Small intestine (tissue), 7 donors: ENCODE results near the gene RNU6-1. TPM values are rescaled to one million over a fixed set of nuclear protein-coding genes. Genes with fewer than 3 reads are reported as not detected.

Experiments
- DNase-seq, 2 donors: peaks; one replicate each; pipeline versions ENCODE4 v3.0.0 to v3.0.0-alpha.2; 2013
- FAIRE-seq: peaks from 2 replicates; lab custom pipeline; 2012; peaks lifted over from hg19 to GRCh38; lab: Jason Lieb, UNC
- H3K27ac ChIP-seq, 3 donors: one replicate each; pipeline ENCODE4 v1.5.1; 2013; ENCODE audit warnings: low read length in 2 of 3, mild to moderate bottlenecking in 2 of 3, control low read depth in 1 of 3, inconsistent platforms in 1 of 3, low read depth in 1 of 3, moderate library complexity in 1 of 3
- H3K27me3 ChIP-seq, 3 donors: one replicate each; pipeline ENCODE4 v1.6.1; 2013; ENCODE audit warnings: low read length in 3 of 3, inconsistent platforms in 1 of 3; ENCODE audit not compliant: control insufficient read depth in 3 of 3, insufficient read depth in 3 of 3
- H3K36me3 ChIP-seq, 3 donors: one replicate each; pipeline ENCODE4 v1.6.1; 2013; ENCODE audit warnings: low read length in 3 of 3, inconsistent platforms in 1 of 3, low read depth in 1 of 3, mild to moderate bottlenecking in 1 of 3, moderate library complexity in 1 of 3; ENCODE audit not compliant: control insufficient read depth in 3 of 3, insufficient read depth in 2 of 3
- H3K4me1 ChIP-seq, 3 donors: one replicate each; pipeline ENCODE4 v1.6.1; 2013; ENCODE audit warnings: low read length in 2 of 3, inconsistent platforms in 1 of 3, low read depth in 1 of 3, mild to moderate bottlenecking in 1 of 3, moderate library complexity in 1 of 3; ENCODE audit not compliant: control insufficient read depth in 3 of 3, insufficient read depth in 2 of 3
- H3K4me3 ChIP-seq, 3 donors: one replicate each; pipeline ENCODE4 v1.5.1; 2013; ENCODE audit warnings: low read length in 3 of 3, control low read depth in 1 of 3, inconsistent platforms in 1 of 3, low read depth in 1 of 3, mild to moderate bottlenecking in 1 of 3, moderate library complexity in 1 of 3
- H3K9me3 ChIP-seq, 2 donors: one replicate each; pipeline ENCODE4 v1.6.1; 2013; ENCODE audit warnings: low read depth in 1 of 2, low read length in 1 of 2; ENCODE audit not compliant: control insufficient read depth in 2 of 2, insufficient read depth in 1 of 2
- WGBS, 3 donors: extraction: QIAGEN DNeasy Blood & Tissue Kit; methylation state at CpG; one replicate each; pipeline ENCODE4 v1.1.7; 2013; 5-methylcytosine and 5-hydroxymethylcytosine counted together
- polyA plus RNA-seq, 4 donors: library from polyadenylated mRNA; stranded (reverse) in 3 of 4; unstranded in 1 of 4; fragments of 200-250 nt in 3 of 4; fragments of 120-200 nt in 1 of 4; gene quantifications; one replicate each; pipeline versions ENCODE4 v1.2.1 to v1.2.3, GENCODE V29; 2013
- donor health status: healthy with polysubstance abuse.
- donor health status: control.
- donor health status: control.
- donor health status: Bipolar disorder and iron deficiency.
- donor health status: healthy.

RNU6-1 gene
- polyA plus RNA-seq, 4 donors: not detected

DNA sequence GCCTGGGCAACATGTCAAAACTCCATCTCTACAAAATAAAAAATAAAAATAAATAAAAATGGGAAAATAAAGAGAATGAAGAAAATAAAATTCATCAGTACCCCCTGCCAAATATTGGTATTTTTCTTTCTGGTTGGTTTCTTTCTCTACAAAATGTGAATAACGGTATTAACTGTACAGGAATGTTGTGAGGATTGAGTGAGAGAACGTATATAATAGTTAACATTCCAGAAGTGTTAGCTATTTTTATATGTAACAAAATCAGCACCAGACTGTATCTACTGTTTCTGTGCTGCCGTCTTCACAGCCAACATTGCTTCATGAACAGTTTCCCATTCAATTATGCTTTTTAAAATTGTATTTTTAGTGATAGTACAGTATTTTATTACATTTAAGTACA lies 25.5 kb upstream of the RNU6-1 start:
- no peak overlapping the region for H3K27ac ChIP-seq
- peaks cover 0 to 9% (median 0%) of the 10 kb centered on the region in 3 donors for H3K4me1 ChIP-seq
- H3K4me3 ChIP-seq: no peak overlapping the region
- H3K27me3 ChIP-seq: no peaks in the 10 kb centered on the region
- peaks cover 2 to 9% of the 10 kb centered on the region in 2 donors for H3K9me3 ChIP-seq
- DNase-seq: no peak
- H3K36me3 ChIP-seq: no peaks in the 10 kb centered on the region
- WGBS, 3 donors: 80 to 93% (median 85%) methylated on average over 3 of the region's 3 CpGs
- FAIRE-seq: no peak

DNA sequence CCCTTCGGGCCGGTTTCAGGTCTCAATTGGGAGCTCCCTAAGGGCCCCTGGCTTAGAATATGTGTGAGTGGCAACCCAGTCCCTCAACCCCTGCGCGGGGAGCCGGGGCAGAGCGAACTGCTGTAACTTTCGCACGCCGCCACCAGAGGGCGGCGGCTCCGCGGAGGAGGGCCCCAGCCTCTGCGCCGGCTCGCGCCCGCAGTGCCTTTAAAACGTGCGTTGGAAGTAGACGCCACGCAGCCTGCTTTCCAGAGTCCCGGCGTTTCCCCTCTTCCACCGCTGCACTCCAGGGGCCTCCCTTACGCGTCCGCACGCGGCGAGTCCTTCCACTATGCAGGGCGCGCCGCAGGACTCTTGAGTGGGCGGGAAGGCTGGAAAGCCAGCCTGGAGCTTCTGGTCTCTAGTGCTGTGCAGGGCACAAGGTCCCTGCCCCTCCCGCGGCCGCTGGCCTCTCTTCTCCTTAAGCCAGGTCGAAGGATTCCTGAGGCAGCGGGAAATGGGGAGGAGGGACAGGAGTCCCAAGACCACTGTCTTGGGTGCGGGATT lies 23.7 kb upstream of the RNU6-1 start:
- peak overlapping the region in 2 of 3 donors; percentile 45 to 56 for H3K4me3 ChIP-seq
- peak overlapping the region in 1 of 3 donors; percentile 47 for H3K27ac ChIP-seq
- DNase-seq: peak; percentile 80 to 91
- no peak for FAIRE-seq
- H3K4me1 ChIP-seq: peaks cover 0 to 9% (median 0%) of the 10 kb centered on the region in 3 donors
- H3K9me3 ChIP-seq: no peaks in the 10 kb centered on the region
- H3K36me3 ChIP-seq: no peaks in the 10 kb centered on the region
- H3K27me3 ChIP-seq: no peaks in the 10 kb centered on the region
- 2 to 3% (median 3%) methylated on average over 35 to 41 of the region's 41 CpGs for WGBS, 3 donors

DNA sequence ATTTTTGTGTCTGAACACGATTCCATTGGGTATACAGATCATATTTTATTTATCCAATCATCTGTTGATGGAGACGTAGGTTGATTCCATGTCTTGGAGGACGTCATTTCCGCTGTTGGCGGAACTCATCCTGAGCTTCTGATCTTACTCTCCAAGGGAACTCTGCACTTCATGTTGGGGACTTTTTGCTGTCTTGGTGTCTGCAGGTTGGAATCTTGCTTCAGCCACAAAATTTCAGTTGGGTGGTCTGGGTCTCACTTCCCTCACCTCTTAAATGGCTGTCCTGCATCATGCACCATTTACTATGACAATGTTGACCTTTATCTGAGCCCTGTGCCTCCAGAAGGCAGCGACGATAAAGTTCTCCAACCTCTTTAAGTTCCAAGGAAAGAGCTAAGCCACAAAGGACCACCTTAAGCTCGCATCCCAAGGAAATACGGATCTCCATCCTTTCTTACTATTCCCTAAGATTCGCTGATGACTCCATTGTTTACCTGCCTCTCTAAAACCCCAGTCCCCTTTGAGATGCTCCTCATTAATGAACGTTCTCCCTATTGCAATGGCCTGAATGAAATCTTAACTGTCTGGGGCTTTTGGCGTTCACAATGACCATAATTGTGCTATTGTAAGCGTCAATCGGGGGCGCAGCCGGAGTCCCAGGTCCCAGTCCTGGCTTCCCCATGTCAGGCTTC lies 23.1 kb upstream of the RNU6-1 start:
- H3K9me3 ChIP-seq: no peaks in the 10 kb centered on the region
- WGBS, 3 donors: 55 to 58% (median 55%) methylated on average over 16 of the region's 16 CpGs

DNA sequence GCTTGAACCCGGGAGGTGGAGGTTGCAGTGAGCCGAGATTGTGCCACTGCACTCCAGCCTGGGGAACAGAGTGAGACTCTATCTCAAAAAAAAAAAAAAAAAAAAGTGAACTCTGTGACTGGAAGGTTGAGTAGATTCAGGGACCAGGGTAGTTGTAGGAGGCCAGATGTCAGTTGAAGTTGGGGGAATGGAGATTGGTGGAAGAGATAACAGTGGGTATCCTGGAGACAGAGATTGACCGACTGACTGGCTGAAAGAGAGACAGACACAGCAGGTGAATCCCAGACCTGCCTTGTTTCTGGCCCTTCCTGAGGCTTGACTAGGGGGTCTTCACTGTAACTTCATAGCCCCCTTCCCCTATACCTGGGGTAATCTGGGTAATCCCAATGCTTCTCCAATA lies 22.1 kb upstream of the RNU6-1 start:
- peaks cover 0 to 9% (median 0%) of the 10 kb centered on the region in 3 donors for H3K4me1 ChIP-seq
- no peaks in the 10 kb centered on the region for H3K9me3 ChIP-seq
- WGBS, 3 donors: 86 to 96% (median 86%) methylated on average over 3 of the region's 3 CpGs
- DNase-seq: no peak
- H3K27me3 ChIP-seq: no peaks in the 10 kb centered on the region
- H3K4me3 ChIP-seq: no peak overlapping the region
- no peaks in the 10 kb centered on the region for H3K36me3 ChIP-seq
- no peak for FAIRE-seq
- no peak overlapping the region for H3K27ac ChIP-seq

More for the DNA sequence above, 23.1 kb upstream of the RNU6-1 start:
- no peak for DNase-seq
- Histone ChIP-seq H3K36me3 (no peaks in the 10 kb centered on the region), H3K27me3 (no peaks in the 10 kb centered on the region), H3K4me1 (peaks cover 0 to 9% (median 0%) of the 10 kb centered on the region in 3 donors), H3K27ac (no peak overlapping the region), H3K4me3 (peak overlapping the region in 1 of 3 donors; percentile 56)
- no peak for FAIRE-seq

DNA sequence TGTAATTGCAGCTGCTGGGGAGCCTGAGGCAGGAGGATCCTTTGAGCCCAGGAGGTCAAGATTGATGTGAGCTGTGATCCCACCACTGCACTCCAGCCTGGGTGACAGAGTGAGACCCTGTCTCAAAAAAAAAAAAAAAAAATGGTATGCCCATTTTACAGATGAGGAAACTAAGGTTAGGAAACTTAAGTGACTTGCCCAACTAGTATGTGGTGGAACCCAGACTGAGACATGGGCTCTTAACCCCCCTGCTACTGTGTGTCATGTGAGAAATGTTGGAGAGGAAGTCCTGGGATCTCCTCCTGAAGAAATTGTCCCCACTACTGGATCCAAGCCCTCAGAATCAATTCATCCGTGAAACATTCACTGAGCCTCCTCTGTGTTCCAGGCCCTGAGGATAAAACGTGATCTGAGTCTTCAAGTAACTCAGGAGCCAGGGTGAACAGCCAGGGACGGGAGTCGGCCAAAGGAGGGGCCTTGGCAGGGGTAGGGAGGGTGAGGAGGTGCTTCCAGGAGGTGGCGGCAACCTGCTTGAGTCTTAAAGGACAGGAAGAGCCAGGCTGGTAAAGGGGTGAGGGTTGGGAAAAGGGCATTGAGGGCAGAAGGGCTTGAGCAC lies 19.6 kb upstream of the RNU6-1 start:
- WGBS, 3 donors: 59 to 74% (median 69%) methylated on average over 5 of the region's 5 CpGs
- no peaks in the 10 kb centered on the region for H3K27me3 ChIP-seq
- no peak for DNase-seq

DNA sequence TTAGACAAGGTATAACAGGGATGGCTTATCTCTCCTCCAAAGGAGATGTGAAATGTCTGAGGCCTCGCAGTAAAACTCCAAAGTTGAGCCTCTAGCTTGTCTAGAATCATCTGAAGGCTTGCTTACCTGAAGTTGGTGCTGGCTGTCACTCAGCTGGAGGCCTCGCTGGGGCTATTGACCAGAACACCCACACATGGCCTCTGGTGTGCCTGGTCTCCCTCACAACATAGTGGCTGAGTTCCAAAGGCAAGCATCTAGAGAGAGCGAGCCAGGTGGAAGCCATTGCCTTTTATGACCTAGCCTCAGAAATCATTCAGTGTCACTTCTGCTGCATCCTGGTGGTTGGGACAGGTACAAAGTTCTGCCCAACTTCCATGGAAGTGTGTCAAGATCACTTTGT lies 17.4 kb upstream of the RNU6-1 start:
- WGBS, 3 donors: 54 to 79% (median 56%) methylated on average over 3 of the region's 3 CpGs
- Histone ChIP-seq H3K36me3 (no peaks in the 10 kb centered on the region), H3K4me3 (no peak overlapping the region), H3K27me3 (no peaks in the 10 kb centered on the region), H3K9me3 (no peaks in the 10 kb centered on the region), H3K4me1 (no peaks in the 10 kb centered on the region), H3K27ac (no peak overlapping the region)
- DNase-seq: no peak
- no peak for FAIRE-seq

More for the DNA sequence above, 19.6 kb upstream of the RNU6-1 start:
- FAIRE-seq: no peak
- Histone ChIP-seq H3K4me3 (no peak overlapping the region), H3K9me3 (no peaks in the 10 kb centered on the region), H3K4me1 (peaks cover 0 to 9% (median 0%) of the 10 kb centered on the region in 3 donors), H3K27ac (no peak overlapping the region), H3K36me3 (no peaks in the 10 kb centered on the region)

DNA sequence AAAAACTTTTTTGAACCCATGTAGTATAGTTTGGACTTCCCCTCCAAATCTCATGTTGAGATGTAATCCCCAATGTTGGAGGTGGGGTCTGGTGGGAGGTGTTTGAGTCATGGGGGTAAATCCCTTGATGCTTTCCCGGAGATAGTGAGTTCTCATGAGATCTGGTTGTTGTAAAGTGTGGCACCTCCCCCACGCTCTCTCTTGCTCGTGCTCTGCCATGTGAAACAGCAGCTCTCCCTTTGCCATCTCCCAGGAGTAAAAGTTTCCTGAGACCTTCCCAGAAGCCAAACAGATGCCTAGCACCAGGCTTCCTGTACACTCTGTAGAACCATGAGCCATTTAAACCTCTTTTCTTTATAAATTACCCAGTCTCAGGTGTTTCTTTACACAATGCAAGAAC lies 16.0 kb upstream of the RNU6-1 start:
- Histone ChIP-seq H3K9me3 (no peaks in the 10 kb centered on the region), H3K4me1 (no peaks in the 10 kb centered on the region), H3K27ac (no peak overlapping the region), H3K27me3 (no peaks in the 10 kb centered on the region), H3K4me3 (no peak overlapping the region), H3K36me3 (no peaks in the 10 kb centered on the region)
- 62 to 82% (median 80%) methylated on average over 3 of the region's 3 CpGs for WGBS, 3 donors
- DNase-seq: no peak
- no peak for FAIRE-seq

DNA sequence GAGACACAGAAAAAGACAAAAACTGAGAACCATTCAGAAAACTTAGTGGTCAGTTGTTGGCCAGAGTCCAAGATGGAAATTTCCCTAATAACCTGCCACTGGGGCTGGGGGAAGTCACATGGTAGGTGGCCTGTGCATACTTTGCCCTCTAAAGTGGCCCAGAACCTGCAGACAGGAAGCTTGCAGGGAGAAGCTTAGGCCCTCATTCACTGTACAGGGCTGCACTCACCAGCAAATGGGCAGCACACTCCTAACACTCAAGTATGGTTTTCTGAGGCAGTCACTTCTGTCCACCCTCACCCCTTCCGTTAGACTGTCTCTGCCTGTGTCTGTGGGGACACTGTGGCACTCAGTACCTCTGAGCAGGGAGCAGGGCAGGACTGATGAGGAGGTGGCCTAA lies 14.5 kb upstream of the RNU6-1 start:
- no peaks in the 10 kb centered on the region for H3K4me1 ChIP-seq
- no peak for FAIRE-seq
- WGBS, 3 donors: 86 to 90% (median 89%) methylated on average over 1 of the region's 1 CpG
- DNase-seq: peak in 1 of 2 donors; percentile 35
- no peak overlapping the region for H3K4me3 ChIP-seq
- no peak overlapping the region for H3K27ac ChIP-seq
- no peaks in the 10 kb centered on the region for H3K9me3 ChIP-seq
- H3K27me3 ChIP-seq: no peaks in the 10 kb centered on the region
- H3K36me3 ChIP-seq: no peaks in the 10 kb centered on the region
